Embryonic facial prominence (tissue), 1 donor: ENCODE results near the gene ZNF488.

Experiments used
- DNase-seq: peaks from one replicate; pipeline ENCODE4 v3.0.0-alpha.2; 2016; ENCODE audit errors: extremely low spot score

ZNF488 gene

DNA sequence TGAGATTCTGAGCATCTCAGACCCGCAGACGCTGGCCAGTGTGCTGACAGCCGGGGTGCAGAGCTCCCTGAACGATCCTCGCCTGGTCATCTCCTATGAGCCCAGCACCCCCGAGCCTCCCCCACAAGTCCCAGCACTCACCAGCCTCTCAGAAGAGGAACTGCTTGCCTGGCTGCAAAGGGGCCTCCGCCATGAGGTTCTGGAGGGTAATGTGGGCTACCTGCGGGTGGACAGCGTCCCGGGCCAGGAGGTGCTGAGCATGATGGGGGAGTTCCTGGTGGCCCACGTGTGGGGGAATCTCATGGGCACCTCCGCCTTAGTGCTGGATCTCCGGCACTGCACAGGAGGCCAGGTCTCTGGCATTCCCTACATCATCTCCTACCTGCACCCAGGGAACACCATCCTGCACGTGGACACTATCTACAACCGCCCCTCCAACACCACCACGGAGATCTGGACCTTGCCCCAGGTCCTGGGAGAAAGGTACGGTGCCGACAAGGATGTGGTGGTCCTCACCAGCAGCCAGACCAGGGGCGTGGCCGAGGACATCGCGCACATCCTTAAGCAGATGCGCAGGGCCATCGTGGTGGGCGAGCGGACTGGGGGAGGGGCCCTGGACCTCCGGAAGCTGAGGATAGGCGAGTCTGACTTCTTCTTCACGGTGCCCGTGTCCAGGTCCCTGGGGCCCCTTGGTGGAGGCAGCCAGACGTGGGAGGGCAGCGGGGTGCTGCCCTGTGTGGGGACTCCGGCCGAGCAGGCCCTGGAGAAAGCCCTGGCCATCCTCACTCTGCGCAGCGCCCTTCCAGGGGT is 35.2 kb downstream of the ZNF488 start:
- DNase-seq = no peak

- DNase-seq = no peak
Observed at GRCh38 chr10:47348138-47348651, 35.9 kb downstream of the ZNF488 start, which contains the start of gene RBP3. TSS of gene RBP3 (plus strand) at chr10:47348363. CDS start at chr10:47348485, 122 bp downstream.

DNA sequence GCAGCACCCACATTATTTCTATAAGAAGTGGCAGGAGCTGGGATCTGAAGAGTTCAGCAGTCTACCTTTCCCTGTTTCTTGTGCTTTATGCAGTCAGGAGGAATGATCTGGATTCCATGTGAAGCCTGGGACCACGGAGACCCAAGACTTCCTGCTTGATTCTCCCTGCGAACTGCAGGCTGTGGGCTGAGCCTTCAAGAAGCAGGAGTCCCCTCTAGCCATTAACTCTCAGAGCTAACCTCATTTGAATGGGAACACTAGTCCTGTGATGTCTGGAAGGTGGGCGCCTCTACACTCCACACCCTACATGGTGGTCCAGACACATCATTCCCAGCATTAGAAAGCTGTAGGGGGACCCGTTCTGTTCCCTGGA is 36.8 kb downstream of the ZNF488 start:
- DNase-seq = no peak

DNA sequence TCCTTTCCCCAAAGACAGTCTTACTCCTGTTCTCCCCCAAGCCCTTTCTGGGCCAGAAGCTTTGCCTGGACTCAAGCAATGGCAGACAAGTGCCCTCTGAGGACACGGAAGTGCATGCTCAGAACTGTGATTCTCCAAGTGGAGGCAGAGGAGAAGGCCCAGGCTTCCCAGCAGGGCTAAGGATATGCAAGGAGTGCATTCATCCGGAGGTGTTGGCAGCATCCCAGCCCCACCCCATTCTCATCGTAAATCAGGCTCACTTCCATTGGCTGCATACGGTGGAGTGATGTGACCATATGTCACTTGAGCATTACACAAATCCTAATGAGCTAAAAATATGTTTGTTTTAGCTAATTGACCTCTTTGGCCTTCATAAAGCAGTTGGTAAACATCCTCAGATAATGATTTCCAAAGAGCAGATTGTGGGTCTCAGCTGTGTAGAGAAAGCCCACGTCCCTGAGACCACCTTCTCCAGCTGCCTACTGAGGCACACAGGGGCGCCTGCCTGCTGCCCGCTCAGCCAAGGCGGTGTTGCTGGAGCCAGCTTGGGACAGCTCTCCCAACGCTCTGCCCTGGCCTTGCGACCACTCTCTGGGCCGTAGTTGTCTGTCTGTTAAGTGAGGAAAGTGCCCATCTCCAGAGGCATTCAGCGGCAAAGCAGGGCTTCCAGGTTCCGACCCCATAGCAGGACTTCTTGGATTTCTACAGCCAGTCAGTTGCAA is 37.4 kb downstream of the ZNF488 start:
- no peak for DNase-seq

DNA sequence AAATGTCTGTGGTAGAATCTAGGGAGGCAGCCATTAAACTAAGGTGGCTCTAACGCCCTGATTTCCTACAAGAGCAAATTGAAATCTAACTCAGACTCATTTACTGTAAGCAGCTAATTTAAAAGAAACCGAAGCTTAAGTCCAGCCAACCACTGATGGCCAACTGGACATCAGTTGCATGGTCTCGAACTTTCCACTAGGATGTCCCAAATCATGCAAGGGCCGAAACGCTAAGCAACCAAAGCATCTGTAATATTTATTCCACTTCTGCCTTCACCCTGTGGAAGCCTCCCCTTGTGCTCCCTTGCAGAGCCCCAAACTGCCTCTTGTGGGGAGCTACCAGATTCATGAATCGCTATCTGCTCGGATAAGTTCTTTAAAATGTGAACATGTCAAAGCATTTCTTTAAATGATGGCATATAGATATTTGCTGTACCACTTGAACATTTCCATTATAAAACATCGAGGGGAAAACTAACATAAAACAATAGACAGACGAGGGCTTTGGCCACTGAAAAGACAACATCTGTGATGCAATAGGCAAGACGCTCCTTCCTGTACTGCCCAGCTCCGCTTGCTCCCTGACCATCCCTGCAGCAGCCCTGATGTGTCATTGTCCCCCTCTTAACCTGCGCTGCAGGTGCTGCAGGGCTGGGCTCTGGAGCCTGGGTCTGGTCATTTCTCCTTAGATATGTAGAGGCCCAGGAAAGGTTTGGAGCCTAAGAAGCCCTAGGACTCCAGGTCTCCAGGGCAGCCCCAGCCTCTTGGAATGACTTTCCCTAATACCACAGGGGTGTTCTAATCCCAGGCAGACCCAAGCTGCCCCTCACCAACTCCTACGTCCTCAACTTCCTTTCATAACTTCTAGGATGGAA is 38.9 kb downstream of the ZNF488 start:
- no peak for DNase-seq

GRCh38 chr10:47340608-47341170 is 43.4 kb downstream of the ZNF488 start:
- no peak for DNase-seq

DNA sequence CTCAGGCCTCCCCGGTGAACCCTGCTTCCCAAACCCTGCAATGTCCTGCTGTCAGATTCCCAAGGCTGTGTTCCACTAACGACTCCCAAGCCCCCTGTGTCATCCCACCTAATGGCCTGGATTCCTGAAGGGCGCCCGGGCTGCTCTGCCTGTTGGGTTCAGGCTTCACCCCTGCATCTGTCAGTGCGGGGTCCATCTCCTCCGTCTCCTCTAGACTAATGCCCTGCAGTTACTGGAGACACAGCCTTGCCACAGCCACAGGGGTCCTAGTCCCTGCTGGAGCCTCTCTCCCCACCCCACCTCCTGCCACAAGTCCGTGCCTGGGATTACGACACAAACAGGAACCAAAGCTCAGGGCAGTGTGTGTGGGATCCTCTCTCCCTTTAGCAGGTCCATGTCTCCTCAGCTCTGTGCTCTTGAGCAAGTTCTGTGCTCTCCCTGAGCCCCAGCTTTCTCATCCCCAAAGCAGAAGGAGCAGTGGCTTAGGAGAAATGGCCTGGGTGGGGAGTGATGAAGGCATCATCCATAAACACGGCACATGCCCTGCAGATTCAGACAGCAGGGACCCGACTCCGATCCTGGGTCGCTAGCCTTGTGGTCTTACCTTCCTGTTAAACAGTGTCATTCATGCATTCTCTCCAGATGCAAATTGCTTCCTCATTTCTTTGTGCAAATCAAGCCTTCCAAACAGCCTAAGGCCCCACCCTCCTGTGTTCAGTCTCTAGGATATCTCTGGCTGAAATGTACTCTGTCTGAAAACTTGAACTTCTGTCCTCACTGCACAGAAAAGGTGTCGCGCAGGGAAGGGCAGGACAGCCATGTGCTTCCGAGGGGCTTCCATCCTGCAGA is 44.1 kb downstream of the ZNF488 start:
- DNase-seq = no peak

DNA sequence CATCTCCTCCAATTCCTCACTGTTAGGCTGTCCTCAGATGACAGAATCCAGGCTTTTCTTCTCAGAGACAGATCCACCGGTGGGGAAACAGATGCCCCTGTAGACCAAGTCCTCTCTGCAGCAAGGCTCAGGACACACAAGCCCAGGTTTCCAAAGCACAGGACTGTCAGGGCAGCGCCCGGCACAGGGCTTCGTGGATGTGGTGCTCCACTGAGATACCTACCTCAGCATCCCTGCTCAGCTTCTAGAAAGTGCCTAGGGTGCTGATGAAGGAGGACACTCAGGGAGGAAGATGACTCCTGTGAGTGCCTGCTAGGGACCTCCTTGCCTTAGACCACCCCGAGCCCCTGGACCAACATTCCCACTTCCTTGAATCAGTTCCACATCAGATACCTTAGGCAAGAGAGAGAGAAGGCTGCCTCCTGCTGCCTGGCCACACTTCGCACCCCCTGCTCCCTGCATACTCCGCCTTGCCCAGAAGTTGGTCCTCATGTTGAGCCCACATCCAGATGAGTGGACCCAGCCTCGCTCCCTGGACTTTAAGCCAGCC is 44.8 kb downstream of the ZNF488 start:
- no peak for DNase-seq

GRCh38 chr10:47337310-47337709 is 46.8 kb downstream of the ZNF488 start:
- DNase-seq = no peak

GRCh38 chr10:47336387-47337134 is 47.5 kb downstream of the ZNF488 start:
- no peak for DNase-seq

GRCh38 chr10:47335906-47336305 is 48.2 kb downstream of the ZNF488 start:
- no peak for DNase-seq

GRCh38 chr10:47334466-47335295 is 49.4 kb downstream of the ZNF488 start:
- DNase-seq = no peak

DNA sequence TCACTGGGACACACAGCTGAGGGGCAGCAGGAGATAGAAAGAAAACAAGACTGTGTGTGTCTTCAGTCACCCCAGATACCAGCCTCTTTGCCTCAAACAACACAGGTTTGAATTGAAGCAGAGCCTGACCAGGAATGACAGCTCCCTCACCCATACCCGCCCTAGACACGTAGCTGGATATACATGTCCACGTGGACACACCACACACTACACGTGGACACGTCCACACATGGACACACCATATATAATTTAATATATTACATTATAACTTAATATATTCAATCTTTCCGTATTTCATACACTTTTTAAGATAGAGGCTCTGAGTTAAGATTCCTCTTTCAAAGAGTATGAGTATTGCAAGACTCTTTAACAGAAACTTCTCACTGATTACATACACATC is 50.6 kb downstream of the ZNF488 start:
- no peak for DNase-seq

GRCh38 chr10:47332946-47333345 is 51.1 kb downstream of the ZNF488 start:
- DNase-seq = no peak

DNA sequence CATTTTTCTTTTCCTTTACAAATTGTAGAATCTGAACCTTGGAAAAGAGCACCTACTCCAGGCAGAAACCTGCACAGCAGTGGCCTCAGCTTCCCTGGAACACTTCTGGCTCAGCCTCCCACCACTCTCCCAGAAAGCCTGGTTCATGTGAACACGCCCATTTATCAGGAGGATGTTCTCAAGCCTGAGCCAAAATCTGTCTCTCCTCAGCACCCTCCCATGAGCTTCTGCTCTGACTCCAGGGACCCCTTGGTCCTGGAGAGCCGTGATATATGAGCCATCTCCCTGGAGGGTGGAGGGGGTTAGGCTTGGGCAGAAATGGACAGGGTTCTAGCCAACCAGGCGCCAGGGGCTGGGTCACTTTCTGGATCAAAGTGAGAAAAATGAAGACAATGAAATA is 51.7 kb downstream of the ZNF488 start:
- no peak for DNase-seq

- no peak for DNase-seq
Observed at GRCh38 chr10:47331954-47332353, 52.1 kb downstream of the ZNF488 start.

GRCh38 chr10:47331491-47331890 is 52.6 kb downstream of the ZNF488 start:
- no peak for DNase-seq

DNA sequence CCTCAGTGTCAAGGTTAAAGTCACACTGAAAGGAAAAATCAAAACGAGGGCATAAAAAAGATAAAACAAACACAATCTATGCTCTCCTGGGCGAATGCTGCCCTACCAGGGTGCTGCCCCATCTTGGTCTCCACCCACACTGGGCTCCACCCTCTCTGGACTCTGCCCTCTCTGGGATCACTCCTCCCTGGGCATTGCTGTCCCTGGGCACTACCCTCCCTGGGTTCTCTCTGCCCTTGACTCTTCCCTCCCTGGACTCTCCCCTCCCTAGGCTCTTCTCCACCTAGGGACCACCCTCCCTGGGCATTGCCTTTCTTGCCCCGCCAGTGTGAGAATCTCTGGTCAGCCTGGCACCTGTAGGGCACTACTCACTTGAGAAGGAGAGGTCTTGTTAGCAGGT is 53.3 kb downstream of the ZNF488 start:
- no peak for DNase-seq

DNA sequence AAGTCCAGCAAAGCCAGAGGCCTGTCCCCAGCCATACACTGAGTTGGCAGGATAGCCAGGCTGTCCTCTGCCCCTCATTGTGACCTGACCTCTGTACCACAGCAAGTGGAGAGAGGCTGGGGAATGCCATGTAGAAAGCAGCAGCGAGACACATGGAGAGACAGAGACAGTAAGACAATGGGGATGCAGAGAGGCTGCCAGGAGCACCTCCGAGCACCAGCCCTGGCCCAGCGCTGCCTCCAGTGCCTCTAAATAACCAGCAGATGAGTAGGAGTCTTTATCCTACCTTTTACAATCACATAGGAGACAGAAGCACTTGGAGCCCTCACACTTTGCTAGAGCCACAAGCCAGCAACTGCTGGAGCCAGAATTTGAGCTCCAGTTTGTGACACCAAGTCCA is 53.7 kb downstream of the ZNF488 start:
- no peak for DNase-seq
